Heart right ventricle (tissue), 16 donors: ENCODE measurements around the gene HVCN1. TPM values are rescaled to one million over a fixed set of nuclear protein-coding genes. Genes with fewer than 3 reads are reported as not detected.

Source experiments
- ATAC-seq, 8 donors: fragments of 200-7000 bp; cut with Tn5 transposase; one replicate each; pipeline ENCODE4 v1.9.1; 2020; ENCODE audit warnings: mild to moderate bottlenecking in 8 of 8, moderate library complexity in 8 of 8, moderate number of reproducible peaks in 1 of 8
- DNase-seq, 2 donors: peaks; one replicate each; pipeline ENCODE4 v3.0.0-alpha.2; 2020
- H3K27ac ChIP-seq, 10 donors: fragments of 200-600 bp; sonication (generic) in 2 of 10; one replicate each; pipeline versions ENCODE4 v1.5.0 to v1.8.0; 2020 to 2022; ENCODE audit warnings: mild to moderate bottlenecking in 3 of 10
- H3K27me3 ChIP-seq, 7 donors: fragments of 200-600 bp; one replicate each; pipeline ENCODE4 v1.8.0; 2021 to 2022; ENCODE audit warnings: mild to moderate bottlenecking in 2 of 7
- H3K36me3 ChIP-seq, 9 donors: fragments of 200-600 bp; sonication (generic) in 1 of 9; one replicate each; pipeline versions ENCODE4 v1.5.0 to v1.8.0; 2020 to 2022; ENCODE audit warnings: mild to moderate bottlenecking in 2 of 9
- H3K4me1 ChIP-seq, 9 donors: fragments of 200-600 bp; sonication (generic) in 1 of 9; one replicate each; pipeline versions ENCODE4 v1.5.0 to v1.8.0; 2020 to 2022; ENCODE audit warnings: mild to moderate bottlenecking in 4 of 9
- H3K4me3 ChIP-seq, 10 donors: fragments of 200-600 bp; sonication (generic) in 2 of 10; one replicate each; pipeline versions ENCODE4 v1.5.0 to v1.8.0; 2020 to 2022; ENCODE audit warnings: mild to moderate bottlenecking in 7 of 10, moderate library complexity in 2 of 10
- H3K9me3 ChIP-seq, 11 donors: fragments of 200-600 bp in 10 of 11; sonication (generic) in 2 of 11; one replicate each; pipeline versions ENCODE4 v1.5.0 to v1.8.0; 2013 to 2022; ENCODE audit warnings: mild to moderate bottlenecking in 2 of 11, control low read depth in 1 of 11, moderate library complexity in 1 of 11
- WGBS, 2 donors: extraction: QIAGEN DNeasy Blood & Tissue Kit; methylation state at CpG; one replicate each; pipeline ENCODE4 v1.1.7; 2013; ENCODE audit warnings: inconsistent platforms in 1 of 2; 5-methylcytosine and 5-hydroxymethylcytosine counted together
- intact Hi-C, 10 donors: fragments of 100-400 bp; cut with DNase I; formaldehyde crosslinking; loops; one replicate each; pipeline versions ENCODE4 v1.11.1 to v1.14.2; 2022
- polyA plus RNA-seq, 2 donors: library from polyadenylated mRNA; stranded (reverse); fragments of 200-250 nt; gene quantifications; one replicate each; pipeline ENCODE4 v1.2.3, GENCODE V29; 2013
- total RNA-seq, 10 donors: library from RNA; stranded (reverse); fragmentation: NEBNext Ultra II Directional in 3 of 10; extraction: Animal tissue kit (Norgen Biotek cat#: 25700) in 3 of 10; gene quantifications; one replicate each; pipeline versions ENCODE4 v1.2.1 to v1.2.4, GENCODE V29; 2021 to 2023
- TF ChIP-seq, protein P1 (sequence below), 9 donors: fragments of 200-600 bp; sonication (generic) in 2 of 9; IDR thresholded peaks; one replicate each; pipeline versions ENCODE4 v1.5.0 to v1.8.0; 2021 to 2022; ENCODE audit warnings: antibody characterized with exemption in 9 of 9, mild to moderate bottlenecking in 5 of 9, moderate library complexity in 1 of 9
- donor health status: Arrhythmogenic right ventricular cardiomyopathy.
- donor health status: ischemic (EF 13 %, LVEDD 7.1; RV severe dilation, severe dysfunction).
- donor health status: healthy with polysubstance abuse.
- donor health status: DM: no; HTN: yes; CAD: no.
- donor health status: DM: no; HTN: no; CAD: no.
- donor health status: ischemic (EF 25% LVEDD 6.9; RV normal size, moderate dysfunction).
- donor health status: ischemic (EF 25% LVEDD 5.7; RV mildly dilated, moderate dysfunction).
- donor health status: healthy.
- donor health status: DM: yes; HTN: yes; CAD: no.
- donor health status: Ischemic cardiomyopathy.
- donor health status: ischemic (EF 35%, LVEDD 5.7; RV mildly dilated, moderate dysfunction).
- donor health status: nonischemic (EF 11% LVEDD 7.7; RV severe dilation, severe dysfunction).
- donor health status: DM: yes; HTN: yes; CAD: no.
- donor health status: PGD.
- donor health status: ischemic (EF 29% LVEDD 5.4; RV normal size, mild dysfunction).
- donor health status: nonischemic (EF 23%, LVEDD 6.1; RV moderate dilation, normal function).

The HVCN1 gene
- total and polyA plus RNA-seq, 12 donors: 5.1 to 74.1 (median 10.9) TPM

DNA sequence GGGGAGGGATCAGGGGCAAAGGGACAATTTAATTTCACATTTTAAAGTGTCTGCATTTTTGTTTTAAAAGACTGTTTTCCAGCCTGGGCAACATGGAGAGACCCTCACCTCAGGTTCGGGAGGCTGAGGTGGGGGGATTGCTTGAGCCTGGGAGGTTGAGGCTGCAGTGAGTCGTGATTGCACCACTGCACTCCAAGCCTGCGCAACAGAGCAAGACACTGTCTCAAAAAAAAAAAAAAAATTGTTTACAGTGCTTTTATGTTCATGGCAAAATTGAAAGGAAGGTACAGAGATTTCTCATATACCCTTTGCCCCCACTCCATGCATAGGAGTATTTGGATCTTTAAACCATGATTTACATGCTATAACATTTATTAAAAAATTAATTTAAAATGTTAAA is 16.4 kb upstream of the HVCN1 start:
- Histone ChIP-seq H3K4me3 (no peak overlapping the region), H3K4me1 (no peaks in the 10 kb centered on the region), H3K27me3 (no peaks in the 10 kb centered on the region), H3K36me3 (no peaks in the 10 kb centered on the region), H3K27ac (no peak overlapping the region), H3K9me3 (no peaks in the 10 kb centered on the region)
- TF ChIP-seq, protein P1, sequence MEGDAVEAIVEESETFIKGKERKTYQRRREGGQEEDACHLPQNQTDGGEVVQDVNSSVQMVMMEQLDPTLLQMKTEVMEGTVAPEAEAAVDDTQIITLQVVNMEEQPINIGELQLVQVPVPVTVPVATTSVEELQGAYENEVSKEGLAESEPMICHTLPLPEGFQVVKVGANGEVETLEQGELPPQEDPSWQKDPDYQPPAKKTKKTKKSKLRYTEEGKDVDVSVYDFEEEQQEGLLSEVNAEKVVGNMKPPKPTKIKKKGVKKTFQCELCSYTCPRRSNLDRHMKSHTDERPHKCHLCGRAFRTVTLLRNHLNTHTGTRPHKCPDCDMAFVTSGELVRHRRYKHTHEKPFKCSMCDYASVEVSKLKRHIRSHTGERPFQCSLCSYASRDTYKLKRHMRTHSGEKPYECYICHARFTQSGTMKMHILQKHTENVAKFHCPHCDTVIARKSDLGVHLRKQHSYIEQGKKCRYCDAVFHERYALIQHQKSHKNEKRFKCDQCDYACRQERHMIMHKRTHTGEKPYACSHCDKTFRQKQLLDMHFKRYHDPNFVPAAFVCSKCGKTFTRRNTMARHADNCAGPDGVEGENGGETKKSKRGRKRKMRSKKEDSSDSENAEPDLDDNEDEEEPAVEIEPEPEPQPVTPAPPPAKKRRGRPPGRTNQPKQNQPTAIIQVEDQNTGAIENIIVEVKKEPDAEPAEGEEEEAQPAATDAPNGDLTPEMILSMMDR (IDR thresholded peaks at IDR 0.05): no peak
- no peak for ATAC-seq
- no peak for DNase-seq
- intact Hi-C loops: no loop called here
- 81 to 87% methylated on average over 3 of the region's 3 CpGs for WGBS, 2 donors

DNA sequence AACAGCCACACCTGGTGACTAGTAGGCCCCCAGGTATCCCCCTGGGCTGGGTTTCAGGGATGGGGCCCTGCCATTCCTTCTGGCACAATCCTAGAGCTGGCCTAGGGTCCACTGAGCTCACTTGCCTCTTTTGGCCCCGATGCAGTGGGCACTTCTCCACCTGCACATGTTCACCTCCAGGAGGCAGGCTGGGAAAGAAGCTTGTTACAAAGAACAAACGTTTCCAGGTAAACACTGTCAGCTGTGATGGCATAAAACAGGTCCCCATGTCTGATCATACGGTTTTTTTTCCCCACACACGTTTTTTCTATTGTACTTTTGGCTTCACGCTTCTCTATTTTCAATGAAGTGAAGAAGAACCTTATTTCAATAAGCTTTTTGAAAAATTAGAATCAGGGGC is 15.8 kb upstream of the HVCN1 start:
- TF ChIP-seq, protein P1 (IDR thresholded peaks at IDR 0.05): peak in 2 of 9 donors; percentile 21
- Histone ChIP-seq H3K27ac (no peak overlapping the region), H3K4me3 (no peak overlapping the region), H3K36me3 (no peaks in the 10 kb centered on the region), H3K4me1 (no peaks in the 10 kb centered on the region), H3K27me3 (no peaks in the 10 kb centered on the region), H3K9me3 (no peaks in the 10 kb centered on the region)
- WGBS, 2 donors: 40 to 42% methylated on average over 5 of the region's 5 CpGs
- intact Hi-C loops: loop anchor here in 1 of 10 donors (5.0 kb wide), 1 partner anchor 123 kb away; no protein-coding TSS in a partner anchor
- no peak for ATAC-seq
- no peak for DNase-seq

DNA sequence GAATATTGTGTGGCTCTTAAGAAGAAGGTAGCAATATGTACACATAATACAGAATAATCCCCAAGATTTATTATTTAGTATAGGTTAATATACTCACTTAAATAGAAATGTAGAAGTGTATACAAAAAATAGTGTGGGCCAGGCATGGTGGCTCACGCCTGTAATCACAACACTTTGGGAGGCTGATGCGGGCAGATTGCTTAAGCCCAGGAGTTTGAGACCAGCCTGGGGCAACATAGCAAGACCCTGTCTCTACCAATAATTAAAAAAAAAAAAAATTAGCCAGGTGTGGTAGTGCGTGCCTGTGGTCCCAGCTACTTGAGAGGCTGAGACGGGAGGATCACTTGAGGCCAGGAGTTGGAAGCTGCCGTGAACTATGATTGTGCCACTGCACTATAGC is 15.3 kb upstream of the HVCN1 start:
- Histone ChIP-seq H3K4me1 (peaks cover under 1 to 5% (median 3%) of the 10 kb centered on the region in 9 donors), H3K27ac (no peak overlapping the region), H3K27me3 (no peaks in the 10 kb centered on the region), H3K9me3 (no peaks in the 10 kb centered on the region), H3K4me3 (no peak overlapping the region), H3K36me3 (no peaks in the 10 kb centered on the region)
- TF ChIP-seq, protein P1 (IDR thresholded peaks at IDR 0.05): no peak
- 96 to 98% methylated on average over 5 of the region's 5 CpGs for WGBS, 2 donors
- intact Hi-C loops: loop anchor here in 1 of 10 donors (5.0 kb wide), 1 partner anchor 123 kb away; no protein-coding TSS in a partner anchor
- DNase-seq (no peak), ATAC-seq (no peak)

DNA sequence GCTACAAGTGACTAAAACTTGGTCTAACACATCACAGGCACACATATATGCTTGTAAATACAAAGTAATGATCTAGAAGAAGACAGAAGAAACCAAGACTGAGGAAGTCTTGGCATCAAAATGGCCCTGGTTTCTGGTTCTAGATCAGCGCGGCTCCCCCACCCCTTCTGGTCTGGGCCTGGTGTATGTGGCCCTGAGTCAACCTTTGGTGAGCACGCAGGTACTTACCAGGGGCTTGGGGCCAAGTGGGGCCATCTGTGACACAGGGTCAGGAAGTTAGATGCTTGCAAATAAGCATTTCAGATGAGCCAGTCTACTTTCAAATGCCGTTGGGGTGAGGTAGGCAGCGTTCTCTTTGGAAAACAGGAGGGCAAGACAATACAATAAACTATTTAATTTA is 13.2 kb upstream of the HVCN1 start:
- peaks cover 9 to 26% (median 20%) of the 10 kb centered on the region in 9 donors for H3K4me1 ChIP-seq
- ATAC-seq (no peak), DNase-seq (no peak)
- no peak overlapping the region for H3K27ac ChIP-seq
- WGBS, 2 donors: 92 to 93% methylated on average over 5 of the region's 5 CpGs
- H3K27me3 ChIP-seq: no peaks in the 10 kb centered on the region
- TF ChIP-seq, protein P1 (IDR thresholded peaks at IDR 0.05): no peak
- intact Hi-C loops: loop anchor here in 1 of 10 donors (5.0 kb wide), 1 partner anchor 125 kb away; no protein-coding TSS in a partner anchor
- no peaks in the 10 kb centered on the region for H3K36me3 ChIP-seq
- no peaks in the 10 kb centered on the region for H3K9me3 ChIP-seq
- no peak overlapping the region for H3K4me3 ChIP-seq
